HG03139 (cell line): ENCODE measurements around the gene ZCCHC4.

Experiments used
- ATAC-seq: cut with Tn5 transposase; IDR thresholded peaks from one replicate; pipeline ENCODE4 v1.9.1; 2021; ENCODE audit not compliant: unreplicated experiment

ZCCHC4 gene

GRCh38 chr4:25376754-25377571, 64.4 kb downstream of the ZCCHC4 start, which contains the start of gene ANAPC4:
ANAPC4 (plus strand) TSS chr4:25377263; CDS start chr4:25377428, 165 bp downstream.
- ATAC-seq, result peak; percentile 91

DNA sequence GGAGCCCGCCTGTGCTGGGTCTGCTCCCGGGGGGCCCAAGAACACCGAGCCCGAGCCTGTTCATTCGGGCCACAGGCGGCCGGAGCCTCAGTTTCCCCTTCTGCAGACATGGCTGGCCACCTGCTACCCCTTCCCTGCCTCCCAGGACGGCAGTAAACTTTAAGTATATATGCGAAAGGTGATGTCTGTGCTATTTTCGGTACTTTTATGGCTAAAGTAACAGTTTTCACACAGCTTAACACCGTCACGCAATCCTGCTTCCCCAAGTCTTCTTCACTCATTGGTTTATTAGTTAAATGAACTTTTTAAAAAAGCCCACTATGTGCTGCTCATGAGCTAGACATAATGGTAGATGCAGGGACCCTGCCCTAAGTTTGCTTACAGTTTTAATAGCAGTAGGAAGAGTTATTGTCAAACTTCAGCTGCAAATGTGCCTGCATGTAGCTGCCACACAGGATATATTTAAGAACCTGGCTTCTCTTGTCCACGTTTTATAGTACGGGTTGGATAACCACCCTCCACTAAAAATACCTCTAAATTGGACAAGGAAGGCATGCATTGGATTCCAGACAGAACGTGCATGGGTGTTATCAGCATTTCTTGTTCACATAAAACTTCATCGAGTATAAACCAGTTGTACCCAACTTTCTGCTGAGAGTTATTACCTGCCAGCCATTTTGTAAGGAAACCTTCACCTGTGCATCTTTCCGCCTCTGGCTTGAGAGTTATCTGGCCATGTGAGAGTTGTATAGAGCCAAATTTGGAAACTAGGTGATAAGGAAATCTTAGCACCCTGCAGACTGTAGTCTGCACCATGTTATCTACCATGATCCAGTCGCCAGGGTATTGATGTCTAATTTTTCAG, 65.2 kb downstream of the ZCCHC4 start:
- ATAC-seq, result no peak

DNA sequence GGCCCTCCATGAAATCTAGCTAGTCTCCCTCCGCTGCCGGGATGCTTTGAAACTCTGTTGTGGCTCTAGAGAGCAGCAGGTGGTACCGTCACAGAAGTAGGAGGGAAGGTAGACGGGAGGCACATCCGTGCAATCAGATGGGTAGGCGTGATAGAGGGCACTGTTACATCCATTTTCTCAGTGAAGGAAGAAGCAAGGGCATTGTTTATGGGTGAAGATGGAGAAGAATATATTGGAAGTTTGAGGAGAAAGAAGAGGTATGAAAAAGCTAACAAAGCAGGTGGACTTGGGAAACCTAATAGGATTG, 65.8 kb downstream of the ZCCHC4 start:
- no peak for ATAC-seq

- ATAC-seq, result no peak
Measured at GRCh38 chr4:25379591-25379990, 67.0 kb downstream of the ZCCHC4 start.

- ATAC-seq, result no peak
Measured at GRCh38 chr4:25383647-25384046, 71.1 kb downstream of the ZCCHC4 start.

GRCh38 chr4:25386926-25387325, 74.4 kb downstream of the ZCCHC4 start:
- no peak for ATAC-seq

DNA sequence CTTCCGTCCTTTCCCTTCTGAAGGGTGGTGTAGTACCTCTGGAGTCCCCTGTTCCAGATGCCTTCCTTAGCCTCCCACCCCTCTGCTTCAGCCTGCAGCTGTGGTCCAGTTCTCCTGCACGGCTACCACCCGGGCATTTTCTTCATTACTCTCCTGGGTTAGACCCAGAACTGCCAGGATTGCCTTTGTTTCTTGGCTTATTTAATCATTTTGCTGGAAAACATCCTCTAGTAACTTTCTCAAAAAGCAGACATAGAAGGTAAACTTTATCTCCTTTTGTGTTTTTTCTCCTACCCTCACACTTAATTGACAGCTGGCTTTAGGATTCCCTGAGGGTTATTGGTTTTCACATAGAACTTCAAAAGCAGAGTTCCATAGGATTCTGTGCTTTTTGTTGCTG, 84.7 kb downstream of the ZCCHC4 start:
- ATAC-seq, result no peak

GRCh38 chr4:25399510-25399909, 86.9 kb downstream of the ZCCHC4 start:
- no peak for ATAC-seq

GRCh38 chr4:25401066-25401465, 88.5 kb downstream of the ZCCHC4 start:
- no peak for ATAC-seq

DNA sequence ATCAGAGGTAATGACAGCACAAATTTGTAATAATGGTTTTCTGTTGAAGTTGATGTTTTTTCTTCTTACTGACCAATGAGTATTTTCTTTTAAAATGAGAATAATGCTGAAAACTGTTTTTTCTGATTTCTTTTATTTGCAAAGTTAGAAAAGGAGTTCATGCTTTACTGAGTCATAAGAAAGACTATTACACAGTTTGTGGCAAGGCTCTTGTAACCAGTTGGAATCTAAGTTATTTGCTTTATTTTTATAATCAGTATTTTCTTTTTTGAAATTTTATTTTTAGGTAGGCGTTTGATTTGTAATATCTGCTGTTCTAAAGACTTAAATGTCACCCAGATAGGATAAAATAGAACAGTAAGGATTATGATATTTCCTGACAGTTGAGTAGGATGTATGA, 89.9 kb downstream of the ZCCHC4 start:
- ATAC-seq, result no peak

DNA sequence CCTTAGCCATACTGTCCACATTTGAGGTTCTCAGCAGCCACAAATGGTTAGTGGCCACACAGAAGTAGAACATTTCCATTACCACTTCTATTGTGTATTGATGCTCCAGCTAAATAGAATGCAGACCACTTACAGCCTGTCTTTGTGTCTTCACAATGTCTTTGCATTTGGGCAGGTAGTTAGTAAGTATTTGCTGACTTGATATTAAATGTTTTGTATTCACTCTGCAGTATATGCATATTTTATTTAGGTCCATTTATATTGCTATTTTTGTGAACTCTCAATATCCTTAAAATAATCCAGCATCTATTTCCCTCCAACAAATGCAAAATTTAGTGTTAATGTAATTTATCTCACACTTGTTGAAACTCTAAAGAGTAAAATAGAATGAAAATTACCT, 91.1 kb downstream of the ZCCHC4 start:
- no peak for ATAC-seq

GRCh38 chr4:25405453-25405852, 92.9 kb downstream of the ZCCHC4 start:
- ATAC-seq, result no peak

GRCh38 chr4:25406081-25406692, 93.6 kb downstream of the ZCCHC4 start:
- no peak for ATAC-seq

DNA sequence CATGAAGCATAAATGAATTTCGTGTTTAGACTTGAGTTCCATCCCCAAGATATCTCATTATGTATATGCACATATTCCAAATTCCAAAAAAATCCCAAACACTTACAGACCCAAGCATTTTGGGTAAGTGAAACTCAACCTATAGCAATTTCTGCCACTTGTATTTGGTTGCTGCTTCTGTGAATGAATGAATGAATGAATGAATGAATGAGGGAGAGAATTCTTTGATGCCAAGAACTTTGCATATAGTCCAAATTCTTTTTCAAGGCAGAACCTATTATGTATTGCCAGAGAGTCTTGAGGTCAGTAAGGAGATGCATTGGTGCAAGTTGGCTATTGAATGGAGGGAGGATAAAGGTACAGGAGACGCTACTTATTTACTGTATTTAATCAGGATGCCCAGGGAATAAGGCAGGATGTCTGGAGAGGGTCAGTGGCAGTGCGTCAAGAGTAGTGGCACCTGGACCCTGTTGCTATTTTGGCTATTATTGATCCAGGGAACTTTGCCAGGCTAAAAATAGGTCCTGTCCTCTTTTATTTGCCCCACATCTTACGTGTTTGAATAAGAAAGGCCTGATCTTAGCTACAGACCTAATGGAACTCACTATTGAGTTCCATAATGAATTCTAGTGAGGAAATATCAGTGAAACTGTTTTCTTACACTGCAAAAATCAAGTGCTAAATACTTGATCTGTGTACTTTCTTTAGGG, 98.4 kb downstream of the ZCCHC4 start:
- ATAC-seq, result no peak

DNA sequence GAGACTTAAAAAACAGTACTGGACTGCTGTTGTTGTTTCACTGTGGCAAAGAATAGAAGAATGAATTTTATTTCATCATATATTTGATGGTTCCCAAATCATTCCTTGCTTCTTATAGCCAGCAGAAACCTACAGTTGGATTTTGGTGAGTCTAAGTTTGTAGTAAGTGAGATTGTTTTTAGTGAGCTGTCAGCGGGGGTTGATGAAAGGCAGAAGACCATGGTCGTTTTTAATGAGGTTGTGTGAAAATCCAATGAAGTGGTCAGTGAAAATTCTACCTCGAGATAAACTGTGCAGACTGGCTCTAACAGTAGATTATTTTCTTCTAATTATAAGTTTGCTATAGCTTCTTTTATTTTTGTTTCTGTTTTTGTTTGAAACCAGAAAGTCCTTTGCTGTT, 100.7 kb downstream of the ZCCHC4 start:
- ATAC-seq, result no peak

GRCh38 chr4:25417014-25417413, 104.4 kb downstream of the ZCCHC4 start:
- no peak for ATAC-seq
